Natural killer cell treated with Interleukin-12 subunit alpha and Interleukin-12 subunit beta and Interleukin-15 and Interleukin-18, amount 100 ng/mL, for 72 hours (primary cell): Measurements from ENCODE around the gene WDR33. TPM values are rescaled to one million over a fixed set of nuclear protein-coding genes. Genes with fewer than 3 reads are reported as not detected.

Experiments
- ATAC-seq, 2 donors: fragments of 150-1000 bp; cut with Tn5 transposase in 1 of 2; sonication (Bioruptor Pico), chemical (Tn5 transposase) in 1 of 2; 2 replicates each; pipeline ENCODE4 v1.10.0; 2021
- DNase-seq: peaks from one replicate; pipeline ENCODE4 v3.0.0; 2022; ENCODE audit warnings: low spot score
- H3K27ac Mint-ChIP-seq, 2 donors: 1 replicate in 1 of 2; 2 replicates in 1 of 2; pipeline ENCODE4 v1.8.0; 2022; ENCODE audit warnings: mixed read lengths in 2 of 2, mild to moderate bottlenecking in 1 of 2, moderate library complexity in 1 of 2
- H3K27me3 Mint-ChIP-seq, 2 donors: 1 replicate in 1 of 2; 2 replicates in 1 of 2; pipeline ENCODE4 v1.8.0; 2022; ENCODE audit warnings: mixed read lengths in 2 of 2
- H3K36me3 Mint-ChIP-seq: one replicate; pipeline ENCODE4 v1.8.0; 2022; ENCODE audit warnings: mixed read lengths
- H3K4me1 Mint-ChIP-seq, 2 donors: 1 replicate in 1 of 2; 2 replicates in 1 of 2; pipeline ENCODE4 v1.8.0; 2022; ENCODE audit warnings: low read depth in 2 of 2, mixed read lengths in 2 of 2, mild to moderate bottlenecking in 1 of 2
- H3K4me3 Mint-ChIP-seq: one replicate; pipeline ENCODE4 v1.8.0; 2022; ENCODE audit warnings: mixed read lengths
- H3K9me3 Mint-ChIP-seq: 2 replicates; pipeline ENCODE4 v1.8.0; 2022; ENCODE audit warnings: mixed read lengths
- total RNA-seq, 2 donors: library from RNA; stranded (reverse); gene quantifications; one replicate each; pipeline ENCODE4 v1.2.3, GENCODE V29; 2022

The WDR33 gene
- total RNA-seq, 2 donors from 2014 or later = 70.6 to 85.3 TPM

- H3K27ac Mint-ChIP-seq = no peak overlapping the region
- ATAC-seq (no peak), DNase-seq (no peak)
- H3K9me3 Mint-ChIP-seq = no peaks in the 10 kb centered on the region
- peak overlapping the region; percentile 18 for H3K4me3 Mint-ChIP-seq
- peaks cover 5% of the 10 kb centered on the region for H3K36me3 Mint-ChIP-seq
- H3K4me1 Mint-ChIP-seq = peaks cover 17 to 18% of the 10 kb centered on the region in 2 donors
- H3K27me3 Mint-ChIP-seq = no peaks in the 10 kb centered on the region
Measured at GRCh38 chr2:127698553-127699355, 112.2 kb downstream of the WDR33 start.

DNA sequence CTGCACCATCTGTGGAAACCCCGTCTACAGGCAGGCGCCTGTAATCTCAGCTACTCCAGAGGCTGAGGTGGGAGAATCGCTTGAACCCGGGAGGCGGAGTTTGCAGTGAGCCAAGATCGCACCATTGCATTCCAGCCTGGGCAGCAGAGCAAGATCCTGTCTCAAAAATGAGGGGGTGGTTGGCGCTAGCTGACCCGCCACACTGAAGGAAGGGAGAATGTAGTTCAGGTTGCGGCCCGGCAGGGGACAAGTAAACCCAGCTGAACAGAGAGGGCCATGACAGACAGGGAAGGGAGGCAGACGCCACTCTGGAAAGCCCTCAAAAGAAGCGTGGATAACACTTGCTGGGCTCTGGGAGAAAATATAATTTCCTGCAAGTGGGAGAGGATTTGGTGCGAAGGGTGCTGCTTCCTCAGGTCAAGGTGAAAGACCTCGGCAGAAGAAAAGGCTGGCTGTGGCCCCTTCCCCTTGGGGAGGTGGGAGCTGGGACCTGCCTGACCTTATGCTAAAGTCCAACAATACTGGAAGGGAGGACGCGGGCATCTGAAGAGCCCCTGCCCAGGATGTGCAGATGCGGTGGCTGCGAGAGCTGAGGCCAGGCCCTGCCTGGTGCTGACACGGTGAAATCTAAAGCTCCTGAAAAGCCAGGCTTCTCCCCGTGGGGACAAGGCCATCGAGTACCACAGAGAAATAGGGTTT is 113.3 kb downstream of the WDR33 start:
- Mint-ChIP-seq H3K4me1 (peaks cover 14 to 16% of the 10 kb centered on the region in 2 donors), H3K36me3 (peaks cover 5% of the 10 kb centered on the region), H3K27ac (no peak overlapping the region), H3K27me3 (no peaks in the 10 kb centered on the region), H3K9me3 (no peaks in the 10 kb centered on the region), H3K4me3 (no peak overlapping the region)
- DNase-seq = no peak
- ATAC-seq = no peak

GRCh38 chr2:127695491-127696472 is 115.2 kb downstream of the WDR33 start:
- H3K27ac Mint-ChIP-seq = no peak overlapping the region
- H3K4me1 Mint-ChIP-seq = peaks cover 8 to 10% of the 10 kb centered on the region in 2 donors
- peaks cover 7% of the 10 kb centered on the region for H3K9me3 Mint-ChIP-seq
- H3K27me3 Mint-ChIP-seq = no peaks in the 10 kb centered on the region
- H3K36me3 Mint-ChIP-seq = peaks cover 15% of the 10 kb centered on the region
- DNase-seq (no peak), ATAC-seq (peak in 1 of 2 donors; percentile 75)
- no peak overlapping the region for H3K4me3 Mint-ChIP-seq

DNA sequence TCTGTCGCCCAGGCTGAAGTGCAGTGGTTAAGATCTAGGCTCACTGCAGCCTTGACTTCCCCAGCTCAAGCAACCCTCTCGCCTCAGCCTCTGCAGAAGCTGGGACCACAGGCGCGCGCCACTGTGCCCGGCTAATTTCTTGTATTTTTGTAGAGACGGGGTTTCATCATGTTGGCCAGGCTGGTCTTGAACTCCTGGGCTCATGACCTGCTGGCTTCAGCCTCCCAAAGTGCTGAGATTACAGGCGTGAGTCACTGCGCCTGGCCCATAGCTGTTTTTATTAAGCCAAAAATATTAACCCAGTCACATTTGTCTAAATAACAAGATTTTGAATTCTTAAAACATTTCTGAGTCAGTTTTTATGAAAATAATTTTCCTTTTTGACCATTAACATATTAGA is 116.0 kb downstream of the WDR33 start:
- DNase-seq = no peak
- Mint-ChIP-seq H3K36me3 (peaks cover 16% of the 10 kb centered on the region), H3K4me1 (peaks cover under 1 to 3% of the 10 kb centered on the region in 2 donors), H3K4me3 (no peak overlapping the region), H3K27me3 (no peaks in the 10 kb centered on the region), H3K27ac (no peak overlapping the region), H3K9me3 (peaks cover 7% of the 10 kb centered on the region)
- ATAC-seq = no peak

- no peak overlapping the region for H3K27ac Mint-ChIP-seq
- ATAC-seq (no peak), DNase-seq (no peak)
- peaks cover 7% of the 10 kb centered on the region for H3K9me3 Mint-ChIP-seq
- no peaks in the 10 kb centered on the region for H3K4me1 Mint-ChIP-seq
- peaks cover 3 to 5% of the 10 kb centered on the region in 2 donors for H3K27me3 Mint-ChIP-seq
- H3K36me3 Mint-ChIP-seq = peaks cover 24% of the 10 kb centered on the region
- H3K4me3 Mint-ChIP-seq = no peak overlapping the region
Measured at GRCh38 chr2:127690696-127691095, 120.3 kb downstream of the WDR33 start.

DNA sequence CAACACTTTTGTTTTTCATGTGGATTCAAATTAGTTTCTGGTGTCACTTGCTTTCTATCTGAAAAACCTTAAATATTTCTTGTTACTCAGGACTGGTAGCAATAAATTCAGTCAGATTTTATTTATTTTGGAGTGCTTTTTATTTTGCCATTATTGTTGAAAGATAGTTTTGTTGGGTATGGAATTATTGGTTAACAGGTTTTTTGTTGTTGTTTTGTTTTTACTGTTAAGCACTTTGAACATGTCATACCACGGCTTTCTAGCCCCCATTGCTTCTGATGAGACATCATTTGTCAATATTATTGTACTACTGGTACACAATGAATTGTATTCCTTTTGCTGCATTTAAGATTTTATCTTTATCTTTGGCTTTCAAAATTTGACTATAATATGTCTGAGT is 122.6 kb downstream of the WDR33 start:
- Mint-ChIP-seq H3K36me3 (peaks cover 24% of the 10 kb centered on the region), H3K27me3 (peaks cover 5 to 10% of the 10 kb centered on the region in 2 donors), H3K4me1 (no peaks in the 10 kb centered on the region), H3K4me3 (no peak overlapping the region), H3K27ac (no peak overlapping the region), H3K9me3 (peaks cover 7% of the 10 kb centered on the region)
- DNase-seq (no peak), ATAC-seq (no peak)

DNA sequence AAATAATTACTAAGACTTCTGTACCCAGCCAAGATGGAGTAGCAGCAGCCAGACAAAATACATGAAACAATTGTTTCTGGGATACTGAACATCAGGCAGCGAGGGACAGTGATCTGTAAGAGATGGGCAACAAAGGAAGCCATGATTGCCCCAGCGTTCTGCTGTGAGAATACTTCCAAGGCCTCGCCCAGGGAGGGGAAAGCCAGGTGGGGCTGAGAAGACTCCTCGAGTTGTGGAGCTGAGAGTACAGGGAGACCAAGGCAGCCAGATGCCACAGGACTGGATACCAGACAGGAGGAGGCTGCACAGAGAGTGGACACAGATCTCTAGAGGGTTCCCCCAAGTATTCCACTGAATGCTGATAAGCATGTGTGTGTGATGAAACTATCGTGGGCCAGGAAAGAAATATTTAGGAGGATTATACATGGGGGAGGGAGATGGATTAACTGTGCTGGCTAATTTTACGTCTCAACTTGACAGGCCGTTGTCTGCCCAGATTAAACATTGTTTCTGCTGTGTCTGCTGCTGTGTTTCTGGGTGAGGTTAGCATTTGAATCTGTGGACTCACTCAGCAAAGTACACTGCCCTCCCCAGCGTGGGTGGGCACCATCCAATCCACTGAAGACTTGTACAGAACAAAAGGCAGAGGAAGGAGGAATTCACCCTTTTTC is 125.4 kb downstream of the WDR33 start:
- Mint-ChIP-seq H3K27me3 (peaks cover 10 to 23% of the 10 kb centered on the region in 2 donors), H3K4me3 (no peak overlapping the region), H3K36me3 (peaks cover 7% of the 10 kb centered on the region), H3K9me3 (no peaks in the 10 kb centered on the region), H3K4me1 (no peaks in the 10 kb centered on the region), H3K27ac (no peak overlapping the region)
- ATAC-seq (no peak), DNase-seq (no peak)

DNA sequence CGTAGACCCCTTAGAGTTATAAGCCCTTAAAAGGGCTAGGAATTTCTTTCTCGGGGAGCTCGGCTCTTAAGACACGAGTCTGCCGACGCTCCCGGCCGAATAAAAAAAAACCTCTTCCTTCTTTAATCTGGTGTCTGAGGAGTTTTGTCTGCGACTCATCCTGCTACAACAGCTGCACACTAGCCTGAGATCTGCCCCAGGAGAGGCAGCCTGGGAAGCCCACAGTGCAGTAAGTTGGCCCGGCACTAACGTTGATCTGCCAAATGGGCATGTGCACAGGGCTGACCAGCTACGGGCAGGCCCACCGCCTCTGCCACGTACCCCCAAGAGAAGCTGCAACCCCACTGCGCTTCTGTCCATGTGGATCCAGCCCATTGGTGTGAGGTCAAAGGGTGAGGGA is 127.2 kb downstream of the WDR33 start:
- no peaks in the 10 kb centered on the region for H3K4me1 Mint-ChIP-seq
- ATAC-seq (no peak), DNase-seq (no peak)
- H3K27me3 Mint-ChIP-seq = peaks cover 12 to 23% of the 10 kb centered on the region in 2 donors
- H3K4me3 Mint-ChIP-seq = no peak overlapping the region
- H3K9me3 Mint-ChIP-seq = no peaks in the 10 kb centered on the region
- peaks cover 5% of the 10 kb centered on the region for H3K36me3 Mint-ChIP-seq
- H3K27ac Mint-ChIP-seq = no peak overlapping the region

GRCh38 chr2:127683056-127683455 is 127.9 kb downstream of the WDR33 start:
- Mint-ChIP-seq H3K27me3 (peaks cover 19 to 28% of the 10 kb centered on the region in 2 donors), H3K4me1 (no peaks in the 10 kb centered on the region), H3K36me3 (no peaks in the 10 kb centered on the region), H3K27ac (no peak overlapping the region), H3K4me3 (no peak overlapping the region), H3K9me3 (no peaks in the 10 kb centered on the region)
- no peak for ATAC-seq
- no peak for DNase-seq

DNA sequence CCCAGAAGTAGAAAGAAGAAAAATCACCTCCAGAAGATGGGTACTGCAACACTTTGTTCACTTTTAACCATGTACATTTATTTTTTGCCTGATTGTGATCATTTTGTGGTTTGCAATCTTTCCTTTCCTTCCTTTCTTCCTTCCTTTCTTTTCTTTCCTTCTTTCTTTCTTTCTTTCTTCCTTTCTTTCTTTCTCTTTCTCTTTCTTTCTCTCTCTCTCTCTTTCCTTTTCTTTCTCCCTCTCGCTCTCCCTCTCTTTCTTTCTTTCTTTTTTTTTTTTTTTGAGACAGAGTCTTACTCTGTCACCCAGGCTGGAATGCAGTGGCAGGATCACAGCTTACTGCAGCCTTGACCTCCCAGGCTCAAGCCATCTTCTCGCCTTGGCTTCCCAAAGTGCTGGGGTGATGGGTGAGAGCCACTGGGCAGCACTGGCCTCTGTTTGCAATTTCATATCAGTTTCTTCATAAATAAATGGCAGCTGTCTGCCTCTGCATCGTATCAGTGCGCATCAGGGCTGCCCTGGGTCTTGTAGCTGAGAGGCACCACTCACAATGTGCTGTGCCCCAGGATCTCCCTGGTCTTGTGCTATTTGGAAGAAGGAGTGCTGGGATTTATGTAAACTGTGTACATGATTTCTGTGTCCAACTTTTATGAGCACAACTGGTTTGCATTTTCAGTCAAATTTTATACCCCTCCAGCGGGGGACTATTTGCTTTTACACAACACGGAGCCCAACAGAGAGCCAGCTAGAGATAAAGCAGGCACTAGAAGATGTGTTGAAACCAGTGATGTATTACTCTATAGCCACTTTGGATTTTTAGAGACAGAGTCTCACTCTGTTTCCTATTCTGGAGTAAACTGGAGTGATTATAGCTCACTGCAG is 128.8 kb downstream of the WDR33 start:
- DNase-seq (no peak), ATAC-seq (no peak)
- Mint-ChIP-seq H3K9me3 (no peaks in the 10 kb centered on the region), H3K4me3 (no peak overlapping the region), H3K27ac (no peak overlapping the region), H3K27me3 (peaks cover 27 to 35% of the 10 kb centered on the region in 2 donors), H3K4me1 (no peaks in the 10 kb centered on the region), H3K36me3 (no peaks in the 10 kb centered on the region)

- ATAC-seq (no peak), DNase-seq (no peak)
- no peaks in the 10 kb centered on the region for H3K4me1 Mint-ChIP-seq
- H3K9me3 Mint-ChIP-seq = no peaks in the 10 kb centered on the region
- H3K27me3 Mint-ChIP-seq = peaks cover 35 to 41% of the 10 kb centered on the region in 2 donors
- H3K36me3 Mint-ChIP-seq = no peaks in the 10 kb centered on the region
- H3K4me3 Mint-ChIP-seq = no peak overlapping the region
- H3K27ac Mint-ChIP-seq = no peak overlapping the region
Measured at GRCh38 chr2:127681288-127681804, 129.6 kb downstream of the WDR33 start.

DNA sequence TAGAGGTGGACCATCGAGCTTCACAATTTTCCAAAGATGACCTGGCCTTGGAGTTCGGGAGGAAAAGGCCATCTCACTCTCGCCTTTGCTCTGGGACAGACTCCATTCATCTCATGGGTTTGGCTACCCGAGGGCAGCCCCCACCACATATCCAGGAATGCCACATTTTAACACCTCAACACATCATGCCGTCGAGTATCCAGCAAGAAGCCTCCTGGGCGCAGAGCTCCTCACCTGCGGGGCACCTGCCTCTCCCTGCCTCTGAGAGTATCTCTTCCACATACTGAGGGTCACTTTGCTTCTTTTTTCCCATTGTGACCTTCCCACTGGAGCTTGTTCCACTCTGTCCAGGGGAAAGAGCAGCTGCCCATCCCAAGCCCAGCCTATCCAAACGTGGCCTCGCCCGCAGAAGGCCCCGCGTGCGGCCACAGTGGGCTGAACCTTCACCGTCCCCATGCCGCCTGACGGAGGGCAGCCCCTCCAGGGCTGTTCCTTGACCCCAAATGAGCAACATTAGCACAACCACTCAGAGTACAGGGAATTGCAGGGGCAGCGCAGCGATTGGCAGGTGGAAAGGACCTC is 130.2 kb downstream of the WDR33 start:
- DNase-seq (no peak), ATAC-seq (no peak)
- Mint-ChIP-seq H3K4me1 (peaks cover 0 to 4% of the 10 kb centered on the region in 2 donors), H3K27me3 (peaks cover 37 to 45% of the 10 kb centered on the region in 2 donors), H3K4me3 (no peak overlapping the region), H3K27ac (no peak overlapping the region), H3K9me3 (no peaks in the 10 kb centered on the region), H3K36me3 (no peaks in the 10 kb centered on the region)
